HL-60 (cell line): Measurements from ENCODE around the gene EPN3.

Experiments
- DNase-seq, 2 experiments: peaks; one replicate each; pipeline ENCODE4 v3.0.0-alpha.2; 2010 to 2020; ENCODE audit warnings: low read depth in 1 of 2, low spot score in 1 of 2
- H3K27ac ChIP-seq: fragments of 250-450 bp; sonication (Bioruptor Pico); replicated peaks from 2 replicates; pipeline ENCODE4 v1.5.1; 2020; ENCODE audit warnings: mild to moderate bottlenecking, moderate library complexity
- H3K27me3 ChIP-seq: fragments of 250-450 bp; sonication (Bioruptor Pico); 2 replicates; pipeline ENCODE4 v1.5.1; 2021; ENCODE audit warnings: mild to moderate bottlenecking, moderate library complexity; ENCODE audit not compliant: insufficient read depth, poor library complexity, severe bottlenecking
- H3K4me3 ChIP-seq: replicated peaks from 2 replicates; pipeline ENCODE4 v1.5.1; 2011; ENCODE audit warnings: mild to moderate bottlenecking, control low read depth, low read length; ENCODE audit not compliant: insufficient read depth
- CTCF ChIP-seq: IDR thresholded peaks from one replicate; pipeline ENCODE4 v1.5.1; 2011; ENCODE audit warnings: low read length, control low read depth, inconsistent platforms; ENCODE audit not compliant: insufficient read depth
- GABPA ChIP-seq: IDR thresholded peaks from 2 replicates; pipeline ENCODE4 v1.6.1; 2012; ENCODE audit warnings: low read depth
- POLR2AphosphoS5 ChIP-seq: IDR thresholded peaks from 2 replicates; pipeline ENCODE4 v1.6.1; 2012; ENCODE audit warnings: low read depth
- REST ChIP-seq: IDR thresholded peaks from 2 replicates; pipeline ENCODE4 v1.6.1; 2012; ENCODE audit warnings: low read depth; ENCODE audit not compliant: insufficient replicate concordance
- SPI1 ChIP-seq: IDR thresholded peaks from 2 replicates; pipeline ENCODE4 v1.6.1; 2012; ENCODE audit warnings: low read depth, mild to moderate bottlenecking, borderline replicate concordance

Gene EPN3

GRCh38 chr17:50519141-50519834, 13.2 kb upstream of the EPN3 start:
- DNase-seq, result no peak
- TF ChIP-seq CTCF (no peak), GABPA (no peak), SPI1 (no peak), POLR2AphosphoS5 (no peak)
- Histone ChIP-seq H3K27me3 (no peaks in the 10 kb centered on the region), H3K27ac (no peak overlapping the region), H3K4me3 (no peak overlapping the region)

- Histone ChIP-seq H3K4me3 (no peak overlapping the region), H3K27me3 (no peaks in the 10 kb centered on the region), H3K27ac (no peak overlapping the region)
- no peak for TF ChIP-seq GABPA
- TF ChIP-seq REST, result no peak
- no peak for TF ChIP-seq SPI1
- TF ChIP-seq CTCF, result no peak
- TF ChIP-seq POLR2AphosphoS5, result no peak
- DNase-seq, result no peak
Measured at GRCh38 chr17:50520483-50520882, 12.1 kb upstream of the EPN3 start.

- no peak for DNase-seq
- Histone ChIP-seq H3K27ac (no peak overlapping the region), H3K27me3 (no peaks in the 10 kb centered on the region), H3K4me3 (no peak overlapping the region)
- TF ChIP-seq CTCF, result no peak
- no peak for TF ChIP-seq SPI1
- no peak for TF ChIP-seq REST
- TF ChIP-seq GABPA, result no peak
- TF ChIP-seq POLR2AphosphoS5, result no peak
Measured at GRCh38 chr17:50521514-50521913, 11.0 kb upstream of the EPN3 start.

GRCh38 chr17:50522766-50523165, 9.8 kb upstream of the EPN3 start:
- TF ChIP-seq POLR2AphosphoS5, result no peak
- TF ChIP-seq CTCF, result no peak
- TF ChIP-seq GABPA, result no peak
- TF ChIP-seq SPI1, result no peak
- no peak for TF ChIP-seq REST
- H3K27me3 ChIP-seq, result no peaks in the 10 kb centered on the region
- no peak overlapping the region for H3K4me3 ChIP-seq
- H3K27ac ChIP-seq, result no peak overlapping the region
- DNase-seq, result no peak
